ENCODE data around the gene EPB41L4B. TPM values are rescaled to one million over a fixed set of nuclear protein-coding genes. Genes with fewer than 3 reads are reported as not detected.

Gene EPB41L4B
- total RNA-seq, 1 experiment from 2014 or later, result 8.1 TPM

DNA sequence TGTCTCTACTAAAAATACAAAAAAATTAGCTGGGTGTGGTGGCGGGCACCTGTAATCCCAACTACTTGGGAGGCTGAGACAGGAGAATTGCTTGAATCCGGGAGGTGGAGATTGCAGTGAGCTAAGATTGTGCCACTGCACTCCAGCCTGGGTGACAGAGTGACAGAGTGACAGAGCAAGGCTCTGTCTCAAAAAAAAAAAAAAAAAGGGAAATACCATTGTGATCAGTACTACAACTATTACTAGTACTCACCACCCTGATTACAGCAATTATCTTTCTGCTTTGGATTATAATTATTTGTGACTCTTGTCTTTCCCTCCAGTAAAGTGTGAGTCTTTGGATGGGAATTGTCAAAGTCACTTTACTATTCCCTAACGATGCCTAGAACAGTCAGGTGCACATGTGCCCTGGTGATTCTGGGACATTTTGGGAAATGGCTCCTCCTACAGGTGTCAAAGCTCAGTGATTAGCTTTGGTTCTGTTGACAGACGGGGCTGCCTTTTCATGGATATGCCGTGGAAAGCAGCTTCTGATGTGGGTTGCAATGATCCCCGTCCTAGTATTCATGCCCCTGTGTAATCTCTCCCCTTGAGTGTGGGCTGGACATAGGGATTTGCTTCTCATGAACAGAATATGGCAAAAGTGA is 122.0 kb downstream of the EPB41L4B start:
- H4K20me1 ChIP-seq (ENCODE audit: insufficient read depth), result no peaks in the 10 kb centered on the region
- TF ChIP-seq CBX3 (IDR thresholded peaks at IDR 0.05; ENCODE audit: low read depth), result peak; percentile 37; the same call in 1 of the 2 replicates
- peak; percentile 59; the same call in 1 of the 2 replicates for TF ChIP-seq RAD21 (IDR thresholded peaks at IDR 0.05; ENCODE audit: low read depth)
- no peak for TF ChIP-seq JUND (IDR thresholded peaks at IDR 0.05)
- TF ChIP-seq TCF7L2 (IDR thresholded peaks at IDR 0.05; ENCODE audit: borderline replicate concordance, extremely low read depth, insufficient read depth, insufficient read length), result no peak
- TF ChIP-seq, protein P1, sequence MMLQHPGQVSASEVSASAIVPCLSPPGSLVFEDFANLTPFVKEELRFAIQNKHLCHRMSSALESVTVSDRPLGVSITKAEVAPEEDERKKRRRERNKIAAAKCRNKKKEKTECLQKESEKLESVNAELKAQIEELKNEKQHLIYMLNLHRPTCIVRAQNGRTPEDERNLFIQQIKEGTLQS (IDR thresholded peaks at IDR 0.05), result no peak
- no peak for TF ChIP-seq EZH2 (IDR thresholded peaks at IDR 0.05)
- no peak for TF ChIP-seq SRF (IDR thresholded peaks at IDR 0.05; ENCODE audit: low read depth)
- TF ChIP-seq, protein P2, sequence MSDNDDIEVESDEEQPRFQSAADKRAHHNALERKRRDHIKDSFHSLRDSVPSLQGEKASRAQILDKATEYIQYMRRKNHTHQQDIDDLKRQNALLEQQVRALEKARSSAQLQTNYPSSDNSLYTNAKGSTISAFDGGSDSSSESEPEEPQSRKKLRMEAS (IDR thresholded peaks at IDR 0.05), result peak; percentile 44; the same call in 1 of the 2 replicates
- no peak for TF ChIP-seq ZFX (IDR thresholded peaks at IDR 0.05)
- no peak for TF ChIP-seq POLR2A (IDR thresholded peaks at IDR 0.05; ENCODE audit: borderline replicate concordance, extremely low read depth, insufficient read depth, insufficient read length)
- no peak for TF ChIP-seq ZNF274 (IDR thresholded peaks at IDR 0.05; ENCODE audit: low read depth, low read length)
- TF ChIP-seq ELF1 (IDR thresholded peaks at IDR 0.05; ENCODE audit: borderline replicate concordance, low read depth), result no peak
- TF ChIP-seq, protein P3, sequence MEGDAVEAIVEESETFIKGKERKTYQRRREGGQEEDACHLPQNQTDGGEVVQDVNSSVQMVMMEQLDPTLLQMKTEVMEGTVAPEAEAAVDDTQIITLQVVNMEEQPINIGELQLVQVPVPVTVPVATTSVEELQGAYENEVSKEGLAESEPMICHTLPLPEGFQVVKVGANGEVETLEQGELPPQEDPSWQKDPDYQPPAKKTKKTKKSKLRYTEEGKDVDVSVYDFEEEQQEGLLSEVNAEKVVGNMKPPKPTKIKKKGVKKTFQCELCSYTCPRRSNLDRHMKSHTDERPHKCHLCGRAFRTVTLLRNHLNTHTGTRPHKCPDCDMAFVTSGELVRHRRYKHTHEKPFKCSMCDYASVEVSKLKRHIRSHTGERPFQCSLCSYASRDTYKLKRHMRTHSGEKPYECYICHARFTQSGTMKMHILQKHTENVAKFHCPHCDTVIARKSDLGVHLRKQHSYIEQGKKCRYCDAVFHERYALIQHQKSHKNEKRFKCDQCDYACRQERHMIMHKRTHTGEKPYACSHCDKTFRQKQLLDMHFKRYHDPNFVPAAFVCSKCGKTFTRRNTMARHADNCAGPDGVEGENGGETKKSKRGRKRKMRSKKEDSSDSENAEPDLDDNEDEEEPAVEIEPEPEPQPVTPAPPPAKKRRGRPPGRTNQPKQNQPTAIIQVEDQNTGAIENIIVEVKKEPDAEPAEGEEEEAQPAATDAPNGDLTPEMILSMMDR (IDR thresholded peaks at IDR 0.05 in 2 of 3, conservative IDR thresholded peaks at IDR 0.05 in 1 of 3; ENCODE audit: borderline replicate concordance in 1 of 3, insufficient read depth in 1 of 3, low read depth in 2 of 3, low read length in 2 of 3), result peak; percentile 34 to 51 (median 46); a peak in 4 of 6 replicates
- no peak for TF ChIP-seq YY1 (IDR thresholded peaks at IDR 0.05; ENCODE audit: extremely low read depth, insufficient replicate concordance, low read depth, low read length)
- no peak for TF ChIP-seq POLR2AphosphoS5 (IDR thresholded peaks at IDR 0.05; ENCODE audit: low read depth, low read length)
- H3K79me2 ChIP-seq (ENCODE audit: insufficient read depth, low read length), result no peaks in the 10 kb centered on the region
- DNase-seq (ENCODE audit: low read depth, low spot score) (peak; percentile 26), ATAC-seq (peak; percentile 97)
- H3K9me3 ChIP-seq (ENCODE audit: control insufficient read depth in 1 of 2, insufficient read depth in 1 of 2, low read depth in 1 of 2, low read length in 2 of 2), result no peaks in the 10 kb centered on the region
- ChIA-PET CTCF (interaction anchor here (0.7 to 1.2 kb wide), 5 partner anchors 15 to 349 kb away, joined by 3 to 5 read pairs (median 3); no protein-coding TSS in a partner anchor), POLR2A (no interaction called here), RAD21 (ENCODE audit: low non-redundant PET in 1 of 2, low total read pairs in 2 of 2, uncharacterized antibody in 2 of 2, unreplicated experiment in 2 of 2) (no interaction called here)
- H3K27me3 ChIP-seq (ENCODE audit: insufficient read depth, low read length), result no peaks in the 10 kb centered on the region
- H3K4me2 ChIP-seq (ENCODE audit: low read length), result no peak overlapping the region
- no peak overlapping the region for H2AFZ ChIP-seq (ENCODE audit: low read depth, low read length, poor library complexity, severe bottlenecking)
- BruUV-seq (replicated peaks), result no TSS peak
- H3K9ac ChIP-seq (ENCODE audit: low read length), result no peak overlapping the region
- H3K4me3 ChIP-seq (replicated peaks in 1 of 2; ENCODE audit: low read depth in 1 of 2, low read length in 2 of 2), result no peak overlapping the region
- intact Hi-C loops (cut with micrococcal nuclease), result loop anchor here (2.0 kb wide), 1 partner anchor 118 kb away; no protein-coding TSS in a partner anchor
- no peak overlapping the region for H3K27ac ChIP-seq (ENCODE audit: low read depth, low read length)
- no peaks in the 10 kb centered on the region for H3K36me3 ChIP-seq (ENCODE audit: control insufficient read depth in 1 of 2, insufficient read depth in 2 of 2, low read length in 2 of 2)
- H3K9me2 ChIP-seq (ENCODE audit: insufficient read depth), result no peaks in the 10 kb centered on the region
- peaks cover 0 to 3% of the 10 kb centered on the region in 2 experiments; a peak in 1 of 4 replicates for H3K4me1 ChIP-seq (ENCODE audit: control insufficient read depth in 1 of 2, insufficient read depth in 2 of 2, low read length in 2 of 2)
